Measurements from ENCODE around the gene GJA1. TPM values are rescaled to one million over a fixed set of nuclear protein-coding genes. Genes with fewer than 3 reads are reported as not detected.

GJA1 gene
- total RNA-seq, 4 donors from 2014 or later, result 6.8 to 10.8 (median 9.2) TPM

DNA sequence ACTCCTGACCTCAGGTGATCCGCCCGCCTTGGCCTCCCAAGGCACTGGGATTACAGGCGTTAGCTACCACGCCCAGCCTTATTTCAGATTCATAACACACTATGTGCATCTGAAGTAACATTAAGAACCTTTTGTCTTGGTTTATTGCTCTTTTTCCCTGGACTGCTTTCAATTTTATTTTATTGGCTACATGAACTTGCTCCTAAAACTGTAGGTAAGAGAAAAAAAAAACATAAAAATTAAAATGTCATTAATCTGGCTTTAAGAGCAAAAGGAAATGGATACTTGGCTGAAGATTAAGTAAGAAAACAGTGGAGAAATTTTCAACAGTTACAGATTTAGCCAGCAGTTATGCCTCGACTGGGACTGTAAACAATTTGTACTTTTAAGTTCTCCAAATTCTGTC, 62.5 kb downstream of the GJA1 start:
- Histone ChIP-seq H3K9me3 (no peaks in the 10 kb centered on the region), H3K27me3 (no peaks in the 10 kb centered on the region), H3K4me3 (no peak overlapping the region), H3K27ac (no peak overlapping the region), H3K36me3 (no peaks in the 10 kb centered on the region), H3K4me1 (no peaks in the 10 kb centered on the region)
- intact Hi-C loops (cut with DNase I; ENCODE audit: low total_unique reads) (no loop called here), in situ Hi-C loops (cut with MboI; ENCODE audit: low sequenced_read_pairs in 4 of 4) (no loop called here)
- ATAC-seq, result no peak
- DNase-seq, result no peak
- TF ChIP-seq POLR2A (IDR thresholded peaks at IDR 0.05), result no peak
- TF ChIP-seq, protein P1, sequence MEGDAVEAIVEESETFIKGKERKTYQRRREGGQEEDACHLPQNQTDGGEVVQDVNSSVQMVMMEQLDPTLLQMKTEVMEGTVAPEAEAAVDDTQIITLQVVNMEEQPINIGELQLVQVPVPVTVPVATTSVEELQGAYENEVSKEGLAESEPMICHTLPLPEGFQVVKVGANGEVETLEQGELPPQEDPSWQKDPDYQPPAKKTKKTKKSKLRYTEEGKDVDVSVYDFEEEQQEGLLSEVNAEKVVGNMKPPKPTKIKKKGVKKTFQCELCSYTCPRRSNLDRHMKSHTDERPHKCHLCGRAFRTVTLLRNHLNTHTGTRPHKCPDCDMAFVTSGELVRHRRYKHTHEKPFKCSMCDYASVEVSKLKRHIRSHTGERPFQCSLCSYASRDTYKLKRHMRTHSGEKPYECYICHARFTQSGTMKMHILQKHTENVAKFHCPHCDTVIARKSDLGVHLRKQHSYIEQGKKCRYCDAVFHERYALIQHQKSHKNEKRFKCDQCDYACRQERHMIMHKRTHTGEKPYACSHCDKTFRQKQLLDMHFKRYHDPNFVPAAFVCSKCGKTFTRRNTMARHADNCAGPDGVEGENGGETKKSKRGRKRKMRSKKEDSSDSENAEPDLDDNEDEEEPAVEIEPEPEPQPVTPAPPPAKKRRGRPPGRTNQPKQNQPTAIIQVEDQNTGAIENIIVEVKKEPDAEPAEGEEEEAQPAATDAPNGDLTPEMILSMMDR (IDR thresholded peaks at IDR 0.05 in 4 of 5, conservative IDR thresholded peaks at IDR 0.05 in 1 of 5), result no peak

DNA sequence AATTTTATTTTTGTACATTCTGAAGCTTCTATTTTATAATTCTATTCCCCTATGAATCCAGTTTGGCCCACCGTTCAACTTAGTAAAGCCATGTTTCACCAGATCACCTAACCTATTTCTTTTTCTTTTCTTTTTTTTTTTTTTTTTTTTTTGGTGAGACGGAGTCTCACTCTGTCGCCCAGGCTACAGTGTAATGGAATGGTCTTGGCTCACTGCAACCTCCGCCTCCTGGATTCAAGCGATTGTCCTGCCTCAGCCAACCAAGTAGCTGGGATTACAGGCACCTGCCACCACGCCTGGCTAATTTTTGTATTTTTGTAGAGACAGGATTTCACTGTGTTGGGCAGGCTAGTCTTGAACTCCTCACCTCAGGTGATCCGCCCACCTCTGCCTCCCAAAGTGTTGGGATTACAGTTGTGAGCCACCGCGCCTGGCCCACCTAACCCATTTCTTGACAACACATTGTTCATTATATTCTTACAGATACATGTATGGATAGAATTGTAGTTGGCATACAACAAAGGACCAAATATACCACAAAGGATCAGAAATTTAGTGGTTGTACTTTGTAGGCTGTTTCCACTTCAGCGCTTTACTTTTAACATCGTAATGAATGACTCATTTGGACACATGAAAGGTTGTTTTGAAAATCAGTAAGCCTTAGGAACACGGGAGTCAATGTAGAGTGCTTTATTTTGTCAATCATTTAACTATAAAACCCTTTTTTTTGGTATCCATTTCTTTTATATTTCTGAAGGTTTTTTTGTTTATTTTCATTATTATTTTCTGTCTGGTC, 63.2 kb downstream of the GJA1 start:
- TF ChIP-seq, protein P1 (IDR thresholded peaks at IDR 0.05 in 4 of 5, conservative IDR thresholded peaks at IDR 0.05 in 1 of 5), result no peak
- TF ChIP-seq POLR2A (IDR thresholded peaks at IDR 0.05), result no peak
- H3K4me3 ChIP-seq, result no peak overlapping the region
- no peaks in the 10 kb centered on the region for H3K9me3 ChIP-seq
- in situ Hi-C loops (cut with MboI; ENCODE audit: low sequenced_read_pairs in 4 of 4) (no loop called here), intact Hi-C loops (cut with DNase I; ENCODE audit: low total_unique reads) (no loop called here)
- H3K27ac ChIP-seq, result no peak overlapping the region
- H3K4me1 ChIP-seq, result no peaks in the 10 kb centered on the region
- DNase-seq, result no peak
- no peaks in the 10 kb centered on the region for H3K36me3 ChIP-seq
- no peak for ATAC-seq
- H3K27me3 ChIP-seq, result no peaks in the 10 kb centered on the region

Other genes starting within 250 kb of the GJA1 start
- gene TBC1D32, start 101.2 kb upstream of the GJA1 start, total RNA-seq, result 1 to 10 TPM in 1 of 4 donors, under 1 TPM in 3; 0.07 to 1.2 (median 0.43) TPM